Keratinocyte (primary cell): ENCODE measurements around the gene CDH16.

Source experiments
- EZH2 ChIP-seq: IDR thresholded peaks from one replicate; pipeline ENCODE4 v1.6.1; 2012; ENCODE audit warnings: inconsistent platforms, mild to moderate bottlenecking, low read length, moderate library complexity
- TF ChIP-seq, protein P1 (sequence below), 3 experiments: IDR thresholded peaks in 1 of 3; conservative IDR thresholded peaks in 1 of 3; optimal IDR thresholded peaks in 1 of 3; 2 replicates in 2 of 3; 3 replicates in 1 of 3; pipeline versions ENCODE3 to v1.5.1; 2011; ENCODE audit warnings: low read length in 3 of 3, mild to moderate bottlenecking in 3 of 3, moderate library complexity in 2 of 3, control low read depth in 1 of 3, inconsistent platforms in 1 of 3; ENCODE audit not compliant: insufficient read depth in 2 of 3; ENCODE audit errors: extremely low read depth in 1 of 3

DNA sequence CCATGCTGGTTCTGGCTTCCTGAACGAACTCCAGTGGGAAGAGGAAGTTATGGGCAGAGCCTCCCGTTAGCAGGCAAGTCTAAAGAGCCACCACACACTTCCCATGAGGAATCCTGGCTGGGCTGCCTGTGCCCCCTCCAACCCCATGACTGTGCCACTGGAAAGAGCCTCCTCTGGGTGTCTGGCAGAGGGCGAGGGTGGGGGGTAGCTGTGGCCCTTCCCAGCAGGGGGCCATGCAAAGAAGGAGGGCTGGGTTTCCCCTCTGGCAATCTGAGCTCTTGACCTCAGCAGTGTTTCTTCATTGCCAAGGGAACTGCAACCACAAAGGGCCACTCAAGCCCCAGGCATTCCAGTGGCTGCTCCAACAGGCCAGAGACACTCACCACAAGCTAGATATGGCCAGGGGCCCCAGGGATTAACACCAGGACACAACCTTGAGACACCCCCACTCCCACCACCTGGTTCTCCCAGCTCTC, 8.3 kb upstream of the CDH16 start:
- TF ChIP-seq, protein P1, sequence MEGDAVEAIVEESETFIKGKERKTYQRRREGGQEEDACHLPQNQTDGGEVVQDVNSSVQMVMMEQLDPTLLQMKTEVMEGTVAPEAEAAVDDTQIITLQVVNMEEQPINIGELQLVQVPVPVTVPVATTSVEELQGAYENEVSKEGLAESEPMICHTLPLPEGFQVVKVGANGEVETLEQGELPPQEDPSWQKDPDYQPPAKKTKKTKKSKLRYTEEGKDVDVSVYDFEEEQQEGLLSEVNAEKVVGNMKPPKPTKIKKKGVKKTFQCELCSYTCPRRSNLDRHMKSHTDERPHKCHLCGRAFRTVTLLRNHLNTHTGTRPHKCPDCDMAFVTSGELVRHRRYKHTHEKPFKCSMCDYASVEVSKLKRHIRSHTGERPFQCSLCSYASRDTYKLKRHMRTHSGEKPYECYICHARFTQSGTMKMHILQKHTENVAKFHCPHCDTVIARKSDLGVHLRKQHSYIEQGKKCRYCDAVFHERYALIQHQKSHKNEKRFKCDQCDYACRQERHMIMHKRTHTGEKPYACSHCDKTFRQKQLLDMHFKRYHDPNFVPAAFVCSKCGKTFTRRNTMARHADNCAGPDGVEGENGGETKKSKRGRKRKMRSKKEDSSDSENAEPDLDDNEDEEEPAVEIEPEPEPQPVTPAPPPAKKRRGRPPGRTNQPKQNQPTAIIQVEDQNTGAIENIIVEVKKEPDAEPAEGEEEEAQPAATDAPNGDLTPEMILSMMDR (optimal IDR thresholded peaks at IDR 0.05 in 1 of 3, IDR thresholded peaks at IDR 0.05 in 1 of 3, conservative IDR thresholded peaks at IDR 0.05 in 1 of 3; ENCODE audit: extremely low read depth in 1 of 3, insufficient read depth in 2 of 3, low read length in 3 of 3): no peak
- TF ChIP-seq EZH2: no peak
